IMR-90 (cell line): ENCODE results near the gene TSPAN4. TPM values are rescaled to one million over a fixed set of nuclear protein-coding genes. Genes with fewer than 3 reads are reported as not detected.
A peak's percentile ranks its signal among the peaks of the same experiment; 100 is the strongest.

Source experiments
- ATAC-seq: fragments of 200-7000 bp; cut with Tn5 transposase; 2 replicates; pipeline ENCODE4 v1.9.1; 2020; ENCODE audit warnings: low read depth, mild to moderate bottlenecking, moderate library complexity
- BruUV-seq: library from RNA; stranded (reverse); fragments of 400-500 nt; replicated peaks from 2 replicates; lab custom pipeline; 2021; lab: Mats Ljungman, UMichigan
- CTCF ChIA-PET: fragments of 300-600 bp; formaldehyde crosslinking; extraction: SDS; loops from one replicate; lab custom pipeline; 2021; ENCODE audit warnings: antibody characterized with exemption; lab: Yijun Ruan, JAX
- POLR2A ChIA-PET: fragments of 300-600 bp; sonication (Branson Sonifier 250); formaldehyde crosslinking; loops from one replicate; lab custom pipeline; 2022; ENCODE audit warnings: antibody characterized with exemption; ENCODE audit not compliant: unreplicated experiment; lab: Charles Lee
- DNase-seq: peaks from one replicate; pipeline ENCODE4 v3.0.0; 2013
- H2AFZ ChIP-seq: replicated peaks from 2 replicates; pipeline ENCODE3; 2013; ENCODE audit warnings: low read length, mild to moderate bottlenecking; ENCODE audit not compliant: poor library complexity
- H2AK5ac ChIP-seq: 2 replicates; pipeline ENCODE4 v1.6.1; 2013; ENCODE audit warnings: low read depth, low read length, inconsistent platforms
- H2AK9ac ChIP-seq: replicated peaks from 2 replicates; pipeline ENCODE3; 2013; ENCODE audit warnings: mild to moderate bottlenecking, low read depth, low read length, moderate library complexity; ENCODE audit not compliant: poor library complexity
- H2BK120ac ChIP-seq: 2 replicates; pipeline ENCODE4 v1.6.1; 2013; ENCODE audit warnings: low read depth, low read length, inconsistent platforms
- H2BK15ac ChIP-seq: 3 replicates; pipeline ENCODE4 v1.6.1; 2013; ENCODE audit warnings: low read depth, low read length, inconsistent platforms
- H2BK20ac ChIP-seq: 2 replicates; pipeline ENCODE4 v1.6.1; 2013; ENCODE audit warnings: low read depth, mild to moderate bottlenecking, inconsistent platforms, low read length, moderate library complexity
- H2BK5ac ChIP-seq: 2 replicates; pipeline ENCODE4 v1.6.1; 2013; ENCODE audit warnings: mild to moderate bottlenecking, low read depth, low read length, inconsistent platforms; ENCODE audit not compliant: poor library complexity, severe bottlenecking
- H3K14ac ChIP-seq: replicated peaks from 2 replicates; pipeline ENCODE4 v1.6.1; 2013; ENCODE audit warnings: low read depth, low read length, inconsistent platforms
- H3K18ac ChIP-seq: 2 replicates; pipeline ENCODE4 v1.6.1; 2013; ENCODE audit warnings: low read depth, low read length, control low read depth
- H3K23ac ChIP-seq: 2 replicates; pipeline ENCODE4 v1.6.1; 2013; ENCODE audit warnings: low read depth, low read length, inconsistent platforms
- H3K27ac ChIP-seq: 2 replicates; pipeline ENCODE4 v1.5.1; 2013; ENCODE audit warnings: mild to moderate bottlenecking, control low read depth, low read length; ENCODE audit not compliant: insufficient read depth
- H3K27me3 ChIP-seq: 2 replicates; pipeline ENCODE4 v1.6.1; 2013; ENCODE audit warnings: low read length; ENCODE audit not compliant: control insufficient read depth, insufficient read depth
- H3K36me3 ChIP-seq: 2 replicates; pipeline ENCODE4 v1.6.1; 2013; ENCODE audit warnings: low read length, mixed read lengths; ENCODE audit not compliant: control insufficient read depth, insufficient read depth
- H3K4ac ChIP-seq: 2 replicates; pipeline ENCODE4 v1.6.1; 2013; ENCODE audit warnings: low read depth, low read length, inconsistent platforms
- H3K4me1 ChIP-seq: 2 replicates; pipeline ENCODE4 v1.6.1; 2013; ENCODE audit warnings: low read length, mixed read lengths; ENCODE audit not compliant: control insufficient read depth, insufficient read depth
- H3K4me2 ChIP-seq: 2 replicates; pipeline ENCODE4 v1.6.1; 2013; ENCODE audit warnings: low read depth, mild to moderate bottlenecking, control low read depth, low read length, moderate library complexity
- H3K4me3 ChIP-seq: 2 replicates; pipeline ENCODE4 v1.5.1; 2013; ENCODE audit warnings: low read depth, mild to moderate bottlenecking, control low read depth, low read length, moderate library complexity; ENCODE audit not compliant: insufficient read depth
- H3K56ac ChIP-seq: 2 replicates; pipeline ENCODE4 v1.6.1; 2013; ENCODE audit warnings: low read length, inconsistent platforms; ENCODE audit not compliant: insufficient read depth; ENCODE audit errors: extremely low read depth
- H3K79me1 ChIP-seq, 2 experiments: 2 replicates each; pipeline ENCODE4 v1.6.1; 2013; ENCODE audit warnings: low read length in 2 of 2, inconsistent platforms in 1 of 2, low read depth in 1 of 2
- H3K9ac ChIP-seq: 2 replicates; pipeline ENCODE4 v1.6.1; 2013; ENCODE audit warnings: low read depth, low read length, control low read depth
- H3K9me1 ChIP-seq: 2 replicates; pipeline ENCODE4 v1.6.1; 2013; ENCODE audit warnings: low read length, inconsistent platforms; ENCODE audit not compliant: insufficient read depth
- H3K9me3 ChIP-seq: 2 replicates; pipeline ENCODE4 v1.6.1; 2013; ENCODE audit warnings: low read length; ENCODE audit not compliant: control insufficient read depth, insufficient read depth
- H4K20me1 ChIP-seq: 2 replicates; pipeline ENCODE4 v1.6.1; 2013; ENCODE audit warnings: low read length, inconsistent platforms; ENCODE audit not compliant: insufficient read depth
- H4K5ac ChIP-seq: 2 replicates; pipeline ENCODE4 v1.6.1; 2013; ENCODE audit warnings: mild to moderate bottlenecking, low read depth, low read length, control low read depth
- H4K8ac ChIP-seq, 2 experiments: 2 replicates each; pipeline ENCODE4 v1.6.1; 2013; ENCODE audit warnings: low read depth in 2 of 2, low read length in 2 of 2, control low read depth in 1 of 2, inconsistent platforms in 1 of 2
- H4K91ac ChIP-seq: 2 replicates; pipeline ENCODE4 v1.6.1; 2013; ENCODE audit warnings: low read depth, low read length, inconsistent platforms; ENCODE audit not compliant: insufficient read depth
- CHD1 ChIP-seq: IDR thresholded peaks from 2 replicates; pipeline ENCODE4 v1.6.1; 2012; ENCODE audit warnings: low read depth, low read length, improper control_type of control experiment
- CTCF ChIP-seq: conservative IDR thresholded peaks from 2 replicates; pipeline ENCODE4 v1.5.1; 2012; ENCODE audit warnings: mild to moderate bottlenecking, low read depth, low read length, improper control_type of control experiment
- FOS ChIP-seq: fragments of 150-350 bp; IDR thresholded peaks from 2 replicates; pipeline ENCODE4 v1.6.1; 2016; ENCODE audit warnings: low read depth, low read length
- MAFK ChIP-seq: IDR thresholded peaks from 2 replicates; pipeline ENCODE4 v1.6.1; 2012; ENCODE audit warnings: low read depth, low read length, improper control_type of control experiment
- MAZ ChIP-seq: IDR thresholded peaks from 2 replicates; pipeline ENCODE4 v1.6.1; 2012; ENCODE audit warnings: low read depth, mild to moderate bottlenecking, low read length, improper control_type of control experiment, moderate library complexity, borderline replicate concordance
- MXI1 ChIP-seq: IDR thresholded peaks from 2 replicates; pipeline ENCODE4 v1.6.1; 2012; ENCODE audit warnings: low read depth, mild to moderate bottlenecking, low read length, moderate library complexity, borderline replicate concordance
- NFE2L2 ChIP-seq: fragments of 150-350 bp; IDR thresholded peaks from 2 replicates; pipeline ENCODE4 v1.6.1; 2016; ENCODE audit warnings: low read depth, mild to moderate bottlenecking, low read length
- POLR2A ChIP-seq: IDR thresholded peaks from 2 replicates; pipeline ENCODE4 v1.6.1; 2012; ENCODE audit warnings: mild to moderate bottlenecking, low read depth, low read length
- RAD21 ChIP-seq: IDR thresholded peaks from 2 replicates; pipeline ENCODE4 v1.6.1; 2012; ENCODE audit warnings: low read length, improper control_type of control experiment
- RFX5 ChIP-seq: IDR thresholded peaks from 2 replicates; pipeline ENCODE4 v1.8.0; 2012; ENCODE audit warnings: low read depth, mild to moderate bottlenecking, low read length, moderate library complexity
- USF2 ChIP-seq: fragments of 150-350 bp; IDR thresholded peaks from 2 replicates; pipeline ENCODE4 v1.6.1; 2017; ENCODE audit warnings: mild to moderate bottlenecking, antibody characterized with exemption, low read length, low read depth
- WGBS, 2 experiments: methylation state at CpG; one replicate each; pipeline versions ENCODE4 v1.1.5 to v1.1.7; 2013; ENCODE audit warnings: missing lambda C conversion rate in 2 of 2; ENCODE audit not compliant: insufficient read length in 1 of 2; ENCODE audit errors: extremely low coverage in 2 of 2; 5-methylcytosine and 5-hydroxymethylcytosine counted together
- dilution Hi-C: fragments of 300-500 bp; cut with HindIII; formaldehyde crosslinking; loops from one replicate; pipeline ENCODE4 v1.14.3; 2018; ENCODE audit warnings: low sequenced_read_pairs; ENCODE audit not compliant: unreplicated experiment
- in situ Hi-C: fragments of 300-500 bp; cut with MboI; formaldehyde crosslinking; loops from 3 replicates; pipeline ENCODE4 v1.14.3; 2019; ENCODE audit warnings: low sequenced_read_pairs, inconsistent platforms, mixed read lengths
- intact Hi-C: fragments of 100-400 bp; cut with micrococcal nuclease; formaldehyde crosslinking; loops from 2 replicates; pipeline ENCODE4 v1.10.0; 2022
- polyA plus RNA-seq, 3 experiments: library from polyadenylated mRNA; depleted of rRNA; stranded (reverse); fragments of >200 nt; gene quantifications; 2 replicates each; pipeline ENCODE4 v1.2.3, GENCODE V29; 2012; ENCODE audit warnings: low replicate concordance in 1 of 3
- total RNA-seq: library from RNA; depleted of rRNA; stranded (reverse); fragments of >200 nt; gene quantifications from 2 replicates; pipeline ENCODE4 v1.2.3, GENCODE V29; 2012

The TSPAN4 gene
- total and polyA plus RNA-seq, 2 of the 4 experiments (the other 2 are of a cell fraction): 161 to 293 TPM

DNA sequence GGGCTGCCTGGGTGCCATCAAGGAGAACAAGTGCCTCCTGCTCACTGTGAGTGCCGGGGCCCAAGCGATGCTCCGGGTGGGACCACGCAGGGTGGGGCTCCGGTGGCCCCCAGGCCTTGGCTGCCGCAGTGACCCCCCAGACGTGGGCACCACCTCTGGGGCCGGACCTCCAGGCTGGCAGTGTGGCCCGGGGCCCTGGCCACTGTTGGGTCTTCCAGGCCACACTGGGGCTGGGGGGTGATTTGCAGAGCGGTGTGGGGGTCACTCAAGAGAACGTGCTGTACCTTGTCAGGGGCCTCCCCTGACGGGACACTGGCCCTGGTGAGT, 20.0 kb downstream of the TSPAN4 start:
- dilution Hi-C loops: no loop called here
- H2BK15ac ChIP-seq: no peak overlapping the region
- ATAC-seq (no peak), DNase-seq (no peak)
- in situ Hi-C loops: no loop called here
- no peak overlapping the region for H2BK5ac ChIP-seq
- TF ChIP-seq USF2: no peak
- no peak for TF ChIP-seq MXI1
- no peak for TF ChIP-seq POLR2A
- TF ChIP-seq MAFK: no peak
- no peak for TF ChIP-seq CHD1
- TF ChIP-seq RFX5: no peak
- TF ChIP-seq MAZ: no peak
- TF ChIP-seq NFE2L2: no peak
- TF ChIP-seq RAD21: no peak
- TF ChIP-seq CTCF: no peak
- no peak for TF ChIP-seq FOS
- peaks cover 35% of the 10 kb centered on the region; the same call in 1 of the 2 replicates for H3K36me3 ChIP-seq
- ChIA-PET POLR2A (no interaction called here), CTCF (no interaction called here)
- H4K5ac ChIP-seq: no peak overlapping the region
- H3K23ac ChIP-seq: no peak overlapping the region
- no peaks in the 10 kb centered on the region for H3K9me3 ChIP-seq
- intact Hi-C loops: no loop called here
- no peak overlapping the region for H4K8ac ChIP-seq
- H3K14ac ChIP-seq: no peak overlapping the region
- H3K4ac ChIP-seq: no peak overlapping the region
- WGBS, 2 experiments: 80% methylated on average over 6 of the region's 12 CpGs; no CpG with 5 or more reads in 1 of the 2 experiments
- H3K9ac ChIP-seq: no peak overlapping the region
- H3K4me2 ChIP-seq: no peak overlapping the region
- H3K18ac ChIP-seq: no peak overlapping the region
- H2AK9ac ChIP-seq: peak overlapping the region; percentile 42
- H4K91ac ChIP-seq: no peak overlapping the region
- H2AFZ ChIP-seq: peak overlapping the region; percentile 70
- H3K27me3 ChIP-seq: no peaks in the 10 kb centered on the region
- peaks cover 23 to 63% of the 10 kb centered on the region in 2 experiments; a peak in 3 of 4 replicates for H3K79me1 ChIP-seq
- no peak overlapping the region for H2BK120ac ChIP-seq
- BruUV-seq: no TSS peak
- H3K4me1 ChIP-seq: peaks cover 12% of the 10 kb centered on the region
- no peak overlapping the region for H2AK5ac ChIP-seq
- no peak overlapping the region for H3K4me3 ChIP-seq
- no peak overlapping the region for H3K56ac ChIP-seq
- peaks cover 3% of the 10 kb centered on the region; the same call in 1 of the 2 replicates for H3K9me1 ChIP-seq
- no peak overlapping the region for H2BK20ac ChIP-seq
- H4K20me1 ChIP-seq: peaks cover 60% of the 10 kb centered on the region
- H3K27ac ChIP-seq: no peak overlapping the region
